Measurements from ENCODE around the gene MRPL1. TPM values are rescaled to one million over a fixed set of nuclear protein-coding genes. Genes with fewer than 3 reads are reported as not detected.

Gene MRPL1
- total RNA-seq, 3 donors from 2014 or later (not counting 1 experiment from before 2014, with no cell fraction given), result 17.9 to 22.9 (median 22.9) TPM

GRCh38 chr4:77903186-77903585 is 40.6 kb downstream of the MRPL1 start:
- Mint-ChIP-seq H3K4me1 (peaks cover 23 to 28% of the 10 kb centered on the region in 2 donors), H3K36me3 (no peaks in the 10 kb centered on the region), H3K27ac (no peak overlapping the region), H3K4me3 (no peak overlapping the region), H3K9me3 (no peaks in the 10 kb centered on the region), H3K27me3 (ENCODE audit: low read depth in 2 of 2) (no peaks in the 10 kb centered on the region)
- TF ChIP-seq CTCF (IDR thresholded peaks at IDR 0.05), result no peak
- DNase-seq (no peak), ATAC-seq (no peak)
- Histone ChIP-seq H3K4me3 (ENCODE audit: low read length) (no peak overlapping the region), H3K4me1 (ENCODE audit: control insufficient read depth, insufficient read depth, low read length) (no peaks in the 10 kb centered on the region), H3K9me3 (ENCODE audit: control insufficient read depth, insufficient read depth, low read length) (no peaks in the 10 kb centered on the region), H3K27ac (ENCODE audit: low read length) (no peak overlapping the region), H3K36me3 (ENCODE audit: control insufficient read depth, insufficient read depth, low read length) (peaks cover under 1% of the 10 kb centered on the region), H3K27me3 (ENCODE audit: control insufficient read depth, insufficient read depth, low read length) (no peaks in the 10 kb centered on the region)
- intact Hi-C loops (cut with micrococcal nuclease), result no loop called here
- no CpG with 5 or more reads among the region's 1 CpG for WGBS (ENCODE audit: insufficient coverage)

- ATAC-seq, result no peak
- no peak for DNase-seq
- peaks cover 9% of the 10 kb centered on the region for H3K36me3 ChIP-seq (ENCODE audit: control insufficient read depth, insufficient read depth, low read length)
- no peak overlapping the region for H3K27ac ChIP-seq (ENCODE audit: low read length)
- H3K4me1 Mint-ChIP-seq, result peaks cover 8 to 11% of the 10 kb centered on the region in 2 donors
- H3K4me3 ChIP-seq (ENCODE audit: low read length), result no peak overlapping the region
- no peaks in the 10 kb centered on the region for H3K9me3 ChIP-seq (ENCODE audit: control insufficient read depth, insufficient read depth, low read length)
- H3K9me3 Mint-ChIP-seq, result no peaks in the 10 kb centered on the region
- H3K4me1 ChIP-seq (ENCODE audit: control insufficient read depth, insufficient read depth, low read length), result no peaks in the 10 kb centered on the region
- intact Hi-C loops (cut with micrococcal nuclease), result no loop called here
- H3K36me3 Mint-ChIP-seq, result no peaks in the 10 kb centered on the region
- no peaks in the 10 kb centered on the region for H3K27me3 ChIP-seq (ENCODE audit: control insufficient read depth, insufficient read depth, low read length)
- peak overlapping the region in 1 of 2 donors; percentile 10 for H3K27ac Mint-ChIP-seq
- no peak overlapping the region for H3K4me3 Mint-ChIP-seq
- TF ChIP-seq CTCF (IDR thresholded peaks at IDR 0.05), result no peak
- H3K27me3 Mint-ChIP-seq (ENCODE audit: low read depth in 2 of 2), result no peaks in the 10 kb centered on the region
Observed at GRCh38 chr4:77905651-77906263, 43.1 kb downstream of the MRPL1 start.

- no peak for TF ChIP-seq CTCF (IDR thresholded peaks at IDR 0.05)
- ATAC-seq (no peak), DNase-seq (no peak)
- Mint-ChIP-seq H3K27ac (no peak overlapping the region), H3K4me1 (peaks cover 6 to 8% of the 10 kb centered on the region in 2 donors), H3K9me3 (no peaks in the 10 kb centered on the region), H3K36me3 (peaks cover 16% of the 10 kb centered on the region), H3K27me3 (ENCODE audit: low read depth in 2 of 2) (no peaks in the 10 kb centered on the region), H3K4me3 (no peak overlapping the region)
- Histone ChIP-seq H3K4me1 (ENCODE audit: control insufficient read depth, insufficient read depth, low read length) (no peaks in the 10 kb centered on the region), H3K9me3 (ENCODE audit: control insufficient read depth, insufficient read depth, low read length) (no peaks in the 10 kb centered on the region), H3K4me3 (ENCODE audit: low read length) (no peak overlapping the region), H3K27ac (ENCODE audit: low read length) (no peak overlapping the region), H3K36me3 (ENCODE audit: control insufficient read depth, insufficient read depth, low read length) (peaks cover 9% of the 10 kb centered on the region), H3K27me3 (ENCODE audit: control insufficient read depth, insufficient read depth, low read length) (no peaks in the 10 kb centered on the region)
- intact Hi-C loops (cut with micrococcal nuclease), result no loop called here
Observed at GRCh38 chr4:77910676-77911075, 48.0 kb downstream of the MRPL1 start.

- TF ChIP-seq CTCF (IDR thresholded peaks at IDR 0.05), result no peak
- no CpG with 5 or more reads among the region's 1 CpG for WGBS (ENCODE audit: insufficient coverage)
- Histone ChIP-seq H3K27ac (ENCODE audit: low read length) (no peak overlapping the region), H3K4me3 (ENCODE audit: low read length) (no peak overlapping the region), H3K9me3 (ENCODE audit: control insufficient read depth, insufficient read depth, low read length) (no peaks in the 10 kb centered on the region), H3K36me3 (ENCODE audit: control insufficient read depth, insufficient read depth, low read length) (peaks cover 9% of the 10 kb centered on the region), H3K4me1 (ENCODE audit: control insufficient read depth, insufficient read depth, low read length) (no peaks in the 10 kb centered on the region), H3K27me3 (ENCODE audit: control insufficient read depth, insufficient read depth, low read length) (no peaks in the 10 kb centered on the region)
- Mint-ChIP-seq H3K36me3 (peaks cover 16% of the 10 kb centered on the region), H3K27ac (no peak overlapping the region), H3K9me3 (no peaks in the 10 kb centered on the region), H3K4me1 (peaks cover 2 to 4% of the 10 kb centered on the region in 2 donors), H3K27me3 (ENCODE audit: low read depth in 2 of 2) (no peaks in the 10 kb centered on the region), H3K4me3 (no peak overlapping the region)
- DNase-seq, result no peak
- no peak for ATAC-seq
- intact Hi-C loops (cut with micrococcal nuclease), result no loop called here
Observed at GRCh38 chr4:77911091-77911490, 48.5 kb downstream of the MRPL1 start.

Data from natural killer cell (primary cell).